ENCODE results near the gene KCP.

Gene KCP

GRCh38 chr7:128874140-128875031 is 36.1 kb downstream of the KCP start:
- no peak for DNase-seq (ENCODE audit: low read depth, low spot score)

GRCh38 chr7:128873234-128873633 is 37.3 kb downstream of the KCP start:
- no peak for DNase-seq (ENCODE audit: low read depth, low spot score)

GRCh38 chr7:128872394-128872824 is 38.1 kb downstream of the KCP start:
- no peak for DNase-seq (ENCODE audit: low read depth, low spot score)

- no peak for DNase-seq (ENCODE audit: low read depth, low spot score)
Observed at GRCh38 chr7:128871050-128871449, 39.5 kb downstream of the KCP start.

GRCh38 chr7:128869944-128870285 is 40.6 kb downstream of the KCP start:
- no peak for DNase-seq (ENCODE audit: low read depth, low spot score)

GRCh38 chr7:128869138-128869943 is 41.2 kb downstream of the KCP start:
- DNase-seq (ENCODE audit: low read depth, low spot score) = no peak

GRCh38 chr7:128868624-128869137 is 41.8 kb downstream of the KCP start:
- DNase-seq (ENCODE audit: low read depth, low spot score) = no peak

- DNase-seq (ENCODE audit: low read depth, low spot score) = no peak
Observed at GRCh38 chr7:128867842-128868623, 42.5 kb downstream of the KCP start.

- no peak for DNase-seq (ENCODE audit: low read depth, low spot score)
Observed at GRCh38 chr7:128867241-128867640, 43.3 kb downstream of the KCP start.

- no peak for DNase-seq (ENCODE audit: low read depth, low spot score)
Observed at GRCh38 chr7:128865996-128866877, 44.3 kb downstream of the KCP start.

- DNase-seq (ENCODE audit: low read depth, low spot score) = no peak
Observed at GRCh38 chr7:128865303-128865702, 45.2 kb downstream of the KCP start.

- DNase-seq (ENCODE audit: low read depth, low spot score) = no peak
Observed at GRCh38 chr7:128863433-128863989, 47.0 kb downstream of the KCP start.

GRCh38 chr7:128862571-128863432 is 47.7 kb downstream of the KCP start, which contains the start of gene ATP6V1F:
Gene ATP6V1F, plus strand, starts transcription at chr7:128862856. Its CDS starts 49 bp downstream, at chr7:128862905.
- peak; percentile 90 for DNase-seq (ENCODE audit: low read depth, low spot score)

- DNase-seq (ENCODE audit: low read depth, low spot score) = no peak
Observed at GRCh38 chr7:128861957-128862570, 48.4 kb downstream of the KCP start.

- DNase-seq (ENCODE audit: low read depth, low spot score) = no peak
Observed at GRCh38 chr7:128860158-128861073, 50.1 kb downstream of the KCP start.

GRCh38 chr7:128859232-128860157 is 51.0 kb downstream of the KCP start:
- no peak for DNase-seq (ENCODE audit: low read depth, low spot score)
